Measurements from ENCODE around the gene CCDC86.

GRCh38 chr11:60798631-60799030, 43.3 kb upstream of the CCDC86 start:
- TF ChIP-seq EP300 (IDR thresholded peaks at IDR 0.05) (no peak), POLR2AphosphoS5 (IDR thresholded peaks at IDR 0.05) (no peak)
